MM.1S (cell line): Measurements from ENCODE around the gene RTP5.

Experiments used
- EZH2 ChIP-seq: fragments of 300-600 bp; sonication (generic); optimal IDR thresholded peaks from 2 replicates; pipeline ENCODE3; 2017; ENCODE audit warnings: low read depth, mild to moderate bottlenecking, antibody characterized with exemption, low read length, mixed read lengths
- TF ChIP-seq, protein P1 (sequence below): fragments of 300-600 bp; sonication (generic); IDR thresholded peaks from 2 replicates; pipeline ENCODE4 v1.5.1; 2016; ENCODE audit warnings: antibody characterized with exemption, low read length, mixed read lengths

GRCh38 chr2:241879326-241879725 lies 9.8 kb downstream of the RTP5 start:
- TF ChIP-seq, protein P1, sequence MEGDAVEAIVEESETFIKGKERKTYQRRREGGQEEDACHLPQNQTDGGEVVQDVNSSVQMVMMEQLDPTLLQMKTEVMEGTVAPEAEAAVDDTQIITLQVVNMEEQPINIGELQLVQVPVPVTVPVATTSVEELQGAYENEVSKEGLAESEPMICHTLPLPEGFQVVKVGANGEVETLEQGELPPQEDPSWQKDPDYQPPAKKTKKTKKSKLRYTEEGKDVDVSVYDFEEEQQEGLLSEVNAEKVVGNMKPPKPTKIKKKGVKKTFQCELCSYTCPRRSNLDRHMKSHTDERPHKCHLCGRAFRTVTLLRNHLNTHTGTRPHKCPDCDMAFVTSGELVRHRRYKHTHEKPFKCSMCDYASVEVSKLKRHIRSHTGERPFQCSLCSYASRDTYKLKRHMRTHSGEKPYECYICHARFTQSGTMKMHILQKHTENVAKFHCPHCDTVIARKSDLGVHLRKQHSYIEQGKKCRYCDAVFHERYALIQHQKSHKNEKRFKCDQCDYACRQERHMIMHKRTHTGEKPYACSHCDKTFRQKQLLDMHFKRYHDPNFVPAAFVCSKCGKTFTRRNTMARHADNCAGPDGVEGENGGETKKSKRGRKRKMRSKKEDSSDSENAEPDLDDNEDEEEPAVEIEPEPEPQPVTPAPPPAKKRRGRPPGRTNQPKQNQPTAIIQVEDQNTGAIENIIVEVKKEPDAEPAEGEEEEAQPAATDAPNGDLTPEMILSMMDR, result no peak
- no peak for TF ChIP-seq EZH2
